ENCODE data around the gene ABHD11.

GRCh38 chr7:73702226-73702625 lies 36.4 kb downstream of the ABHD11 start:
- TF ChIP-seq, protein P1, sequence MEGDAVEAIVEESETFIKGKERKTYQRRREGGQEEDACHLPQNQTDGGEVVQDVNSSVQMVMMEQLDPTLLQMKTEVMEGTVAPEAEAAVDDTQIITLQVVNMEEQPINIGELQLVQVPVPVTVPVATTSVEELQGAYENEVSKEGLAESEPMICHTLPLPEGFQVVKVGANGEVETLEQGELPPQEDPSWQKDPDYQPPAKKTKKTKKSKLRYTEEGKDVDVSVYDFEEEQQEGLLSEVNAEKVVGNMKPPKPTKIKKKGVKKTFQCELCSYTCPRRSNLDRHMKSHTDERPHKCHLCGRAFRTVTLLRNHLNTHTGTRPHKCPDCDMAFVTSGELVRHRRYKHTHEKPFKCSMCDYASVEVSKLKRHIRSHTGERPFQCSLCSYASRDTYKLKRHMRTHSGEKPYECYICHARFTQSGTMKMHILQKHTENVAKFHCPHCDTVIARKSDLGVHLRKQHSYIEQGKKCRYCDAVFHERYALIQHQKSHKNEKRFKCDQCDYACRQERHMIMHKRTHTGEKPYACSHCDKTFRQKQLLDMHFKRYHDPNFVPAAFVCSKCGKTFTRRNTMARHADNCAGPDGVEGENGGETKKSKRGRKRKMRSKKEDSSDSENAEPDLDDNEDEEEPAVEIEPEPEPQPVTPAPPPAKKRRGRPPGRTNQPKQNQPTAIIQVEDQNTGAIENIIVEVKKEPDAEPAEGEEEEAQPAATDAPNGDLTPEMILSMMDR (IDR thresholded peaks at IDR 0.05): no peak
- TF ChIP-seq POLR2A (IDR thresholded peaks at IDR 0.05): no peak

All from body of pancreas (tissue), 4 donors.